Measurements from ENCODE around the gene AKAP17A.

DNA sequence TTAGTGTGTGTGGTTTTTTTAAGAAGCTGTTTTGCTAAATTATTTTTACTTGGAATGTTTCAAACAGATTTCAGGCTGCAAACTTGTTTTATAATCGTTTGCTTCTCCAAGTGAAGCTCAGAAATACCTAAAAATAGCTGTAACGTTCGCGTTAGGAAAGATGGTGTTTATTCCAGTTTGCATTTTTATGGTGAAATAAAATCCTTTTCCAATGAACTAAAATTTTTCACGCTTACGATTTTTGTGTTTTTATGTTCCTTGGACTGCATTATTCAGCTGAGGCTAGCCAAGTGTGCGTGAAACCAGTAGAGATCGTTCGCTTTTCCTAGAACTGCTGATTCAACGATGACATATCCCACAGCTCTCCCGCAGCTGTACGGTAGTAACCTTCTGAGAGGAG, 10.9 kb downstream of the AKAP17A start:
- TF ChIP-seq, protein P1, sequence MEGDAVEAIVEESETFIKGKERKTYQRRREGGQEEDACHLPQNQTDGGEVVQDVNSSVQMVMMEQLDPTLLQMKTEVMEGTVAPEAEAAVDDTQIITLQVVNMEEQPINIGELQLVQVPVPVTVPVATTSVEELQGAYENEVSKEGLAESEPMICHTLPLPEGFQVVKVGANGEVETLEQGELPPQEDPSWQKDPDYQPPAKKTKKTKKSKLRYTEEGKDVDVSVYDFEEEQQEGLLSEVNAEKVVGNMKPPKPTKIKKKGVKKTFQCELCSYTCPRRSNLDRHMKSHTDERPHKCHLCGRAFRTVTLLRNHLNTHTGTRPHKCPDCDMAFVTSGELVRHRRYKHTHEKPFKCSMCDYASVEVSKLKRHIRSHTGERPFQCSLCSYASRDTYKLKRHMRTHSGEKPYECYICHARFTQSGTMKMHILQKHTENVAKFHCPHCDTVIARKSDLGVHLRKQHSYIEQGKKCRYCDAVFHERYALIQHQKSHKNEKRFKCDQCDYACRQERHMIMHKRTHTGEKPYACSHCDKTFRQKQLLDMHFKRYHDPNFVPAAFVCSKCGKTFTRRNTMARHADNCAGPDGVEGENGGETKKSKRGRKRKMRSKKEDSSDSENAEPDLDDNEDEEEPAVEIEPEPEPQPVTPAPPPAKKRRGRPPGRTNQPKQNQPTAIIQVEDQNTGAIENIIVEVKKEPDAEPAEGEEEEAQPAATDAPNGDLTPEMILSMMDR (IDR thresholded peaks at IDR 0.05; ENCODE audit: poor library complexity, severe bottlenecking): no peak
- TF ChIP-seq, protein P2, sequence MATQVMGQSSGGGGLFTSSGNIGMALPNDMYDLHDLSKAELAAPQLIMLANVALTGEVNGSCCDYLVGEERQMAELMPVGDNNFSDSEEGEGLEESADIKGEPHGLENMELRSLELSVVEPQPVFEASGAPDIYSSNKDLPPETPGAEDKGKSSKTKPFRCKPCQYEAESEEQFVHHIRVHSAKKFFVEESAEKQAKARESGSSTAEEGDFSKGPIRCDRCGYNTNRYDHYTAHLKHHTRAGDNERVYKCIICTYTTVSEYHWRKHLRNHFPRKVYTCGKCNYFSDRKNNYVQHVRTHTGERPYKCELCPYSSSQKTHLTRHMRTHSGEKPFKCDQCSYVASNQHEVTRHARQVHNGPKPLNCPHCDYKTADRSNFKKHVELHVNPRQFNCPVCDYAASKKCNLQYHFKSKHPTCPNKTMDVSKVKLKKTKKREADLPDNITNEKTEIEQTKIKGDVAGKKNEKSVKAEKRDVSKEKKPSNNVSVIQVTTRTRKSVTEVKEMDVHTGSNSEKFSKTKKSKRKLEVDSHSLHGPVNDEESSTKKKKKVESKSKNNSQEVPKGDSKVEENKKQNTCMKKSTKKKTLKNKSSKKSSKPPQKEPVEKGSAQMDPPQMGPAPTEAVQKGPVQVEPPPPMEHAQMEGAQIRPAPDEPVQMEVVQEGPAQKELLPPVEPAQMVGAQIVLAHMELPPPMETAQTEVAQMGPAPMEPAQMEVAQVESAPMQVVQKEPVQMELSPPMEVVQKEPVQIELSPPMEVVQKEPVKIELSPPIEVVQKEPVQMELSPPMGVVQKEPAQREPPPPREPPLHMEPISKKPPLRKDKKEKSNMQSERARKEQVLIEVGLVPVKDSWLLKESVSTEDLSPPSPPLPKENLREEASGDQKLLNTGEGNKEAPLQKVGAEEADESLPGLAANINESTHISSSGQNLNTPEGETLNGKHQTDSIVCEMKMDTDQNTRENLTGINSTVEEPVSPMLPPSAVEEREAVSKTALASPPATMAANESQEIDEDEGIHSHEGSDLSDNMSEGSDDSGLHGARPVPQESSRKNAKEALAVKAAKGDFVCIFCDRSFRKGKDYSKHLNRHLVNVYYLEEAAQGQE (IDR thresholded peaks at IDR 0.05; ENCODE audit: borderline replicate concordance): no peak
- TF ChIP-seq POLR2AphosphoS5 (IDR thresholded peaks at IDR 0.05) (no peak), EZH2 (IDR thresholded peaks at IDR 0.05; ENCODE audit: borderline replicate concordance, insufficient read depth, low read length, poor library complexity, severe bottlenecking) (no peak), EP300 (conservative IDR thresholded peaks at IDR 0.05; ENCODE audit: poor library complexity, severe bottlenecking) (no peak)

Data from neural cell (in vitro differentiated cells).